ENCODE results near the gene TNFAIP8L1.
"Not testable (repeated sequence)": the region's sequence is repeated elsewhere in the genome, so short reads cannot be mapped to it uniquely, and the experiment has no call there.

- TF ChIP-seq CTCF, MAX (IDR thresholded peaks at IDR 0.05; ENCODE audit: low read depth, low read length): not testable (repeated sequence)
Measured at GRCh38 chr19:4680021-4680420, 40.7 kb downstream of the TNFAIP8L1 start.
